Measurements from ENCODE around the gene ATP5MK.

ATP5MK gene

DNA sequence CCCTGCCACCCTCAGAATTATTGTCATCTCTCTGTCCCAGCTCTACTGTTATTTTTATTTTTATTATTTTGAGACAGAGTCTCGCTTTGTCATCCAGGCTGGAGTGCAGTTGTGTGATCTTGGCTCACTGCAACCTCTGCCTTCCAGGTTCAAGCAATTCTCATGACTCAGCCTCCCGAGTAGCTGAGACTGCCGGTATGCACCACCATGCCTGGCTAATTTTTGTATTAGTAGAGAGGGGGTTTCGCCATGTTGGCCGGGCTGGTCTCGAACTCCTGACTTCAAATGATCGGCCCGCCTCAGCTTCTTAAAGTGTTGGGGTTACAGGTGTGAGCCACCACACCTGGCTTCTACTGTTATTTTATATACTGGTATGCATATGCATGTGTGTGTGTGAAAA lies 44.9 kb upstream of the ATP5MK start:
- POLR2A ChIA-PET = no interaction called here
- TF ChIP-seq, protein P1, sequence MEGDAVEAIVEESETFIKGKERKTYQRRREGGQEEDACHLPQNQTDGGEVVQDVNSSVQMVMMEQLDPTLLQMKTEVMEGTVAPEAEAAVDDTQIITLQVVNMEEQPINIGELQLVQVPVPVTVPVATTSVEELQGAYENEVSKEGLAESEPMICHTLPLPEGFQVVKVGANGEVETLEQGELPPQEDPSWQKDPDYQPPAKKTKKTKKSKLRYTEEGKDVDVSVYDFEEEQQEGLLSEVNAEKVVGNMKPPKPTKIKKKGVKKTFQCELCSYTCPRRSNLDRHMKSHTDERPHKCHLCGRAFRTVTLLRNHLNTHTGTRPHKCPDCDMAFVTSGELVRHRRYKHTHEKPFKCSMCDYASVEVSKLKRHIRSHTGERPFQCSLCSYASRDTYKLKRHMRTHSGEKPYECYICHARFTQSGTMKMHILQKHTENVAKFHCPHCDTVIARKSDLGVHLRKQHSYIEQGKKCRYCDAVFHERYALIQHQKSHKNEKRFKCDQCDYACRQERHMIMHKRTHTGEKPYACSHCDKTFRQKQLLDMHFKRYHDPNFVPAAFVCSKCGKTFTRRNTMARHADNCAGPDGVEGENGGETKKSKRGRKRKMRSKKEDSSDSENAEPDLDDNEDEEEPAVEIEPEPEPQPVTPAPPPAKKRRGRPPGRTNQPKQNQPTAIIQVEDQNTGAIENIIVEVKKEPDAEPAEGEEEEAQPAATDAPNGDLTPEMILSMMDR (IDR thresholded peaks at IDR 0.05; ENCODE audit: control extremely low read depth, extremely low read depth, low read depth, missing control alignments) = no peak
- no peak for DNase-seq (ENCODE audit: extremely low spot score)
- CTCF ChIA-PET = interaction anchor here (1.8 kb wide), 1 partner anchor 25 kb away, joined by 5 read pairs; no protein-coding TSS in a partner anchor

- DNase-seq (ENCODE audit: extremely low spot score) = no peak
- ChIA-PET POLR2A (no interaction called here), CTCF (no interaction called here)
- TF ChIP-seq, protein P1 (IDR thresholded peaks at IDR 0.05; ENCODE audit: control extremely low read depth, extremely low read depth, low read depth, missing control alignments) = no peak
Measured at GRCh38 chr10:103440416-103440815, 44.1 kb upstream of the ATP5MK start.

DNA sequence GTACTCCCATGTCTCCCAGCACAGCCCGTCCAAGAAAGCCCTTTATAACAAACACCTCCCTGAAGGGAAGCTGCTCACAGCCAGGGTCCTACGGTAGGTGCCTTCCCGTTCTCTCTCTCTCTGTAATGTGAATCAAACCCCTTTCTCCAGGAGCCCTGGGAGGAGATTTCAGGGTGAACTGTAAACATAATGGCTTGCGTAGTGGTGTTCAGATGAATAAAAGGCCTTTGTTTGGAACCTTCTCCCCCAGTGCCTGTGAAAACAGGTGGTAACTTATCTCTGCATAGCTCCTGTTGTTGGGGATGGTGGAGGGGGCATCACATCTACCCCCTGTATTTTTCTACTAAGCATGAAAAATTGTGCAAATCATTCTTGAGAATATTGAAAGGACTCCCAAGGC lies 43.5 kb upstream of the ATP5MK start:
- TF ChIP-seq, protein P1 (IDR thresholded peaks at IDR 0.05; ENCODE audit: control extremely low read depth, extremely low read depth, low read depth, missing control alignments) = no peak
- CTCF ChIA-PET = interaction anchor here (1.1 kb wide), 1 partner anchor 41 kb away, joined by 3 read pairs; no protein-coding TSS in a partner anchor
- no peak for DNase-seq (ENCODE audit: extremely low spot score)
- POLR2A ChIA-PET = no interaction called here

GRCh38 chr10:103433858-103434257 lies 37.6 kb upstream of the ATP5MK start:
- TF ChIP-seq, protein P1 (IDR thresholded peaks at IDR 0.05; ENCODE audit: control extremely low read depth, extremely low read depth, low read depth, missing control alignments) = no peak
- ChIA-PET POLR2A (no interaction called here), CTCF (interaction anchor here (1.1 to 1.4 kb wide), 4 partner anchors 16 to 348 kb away, joined by 3 to 4 read pairs (median 3); no protein-coding TSS in a partner anchor)
- DNase-seq (ENCODE audit: extremely low spot score) = no peak

- DNase-seq (ENCODE audit: extremely low spot score) = no peak
- TF ChIP-seq, protein P1 (IDR thresholded peaks at IDR 0.05; ENCODE audit: control extremely low read depth, extremely low read depth, low read depth, missing control alignments) = no peak
- ChIA-PET CTCF (interaction anchor here (1.0 kb wide), 1 partner anchor 38 kb away, joined by 3 read pairs; no protein-coding TSS in a partner anchor), POLR2A (no interaction called here)
Measured at GRCh38 chr10:103431902-103432301, 35.6 kb upstream of the ATP5MK start.

- DNase-seq (ENCODE audit: extremely low spot score) = no peak
- TF ChIP-seq, protein P1 (IDR thresholded peaks at IDR 0.05; ENCODE audit: control extremely low read depth, extremely low read depth, low read depth, missing control alignments) = no peak
- CTCF ChIA-PET = no interaction called here
- POLR2A ChIA-PET = no interaction called here
Measured at GRCh38 chr10:103429647-103430046, 33.4 kb upstream of the ATP5MK start.
